Activated CD4-positive, alpha-beta memory T cell treated with anti-CD3 and anti-CD28 coated beads for 36 hours (primary cell): ENCODE results near the gene CAV2. TPM values are rescaled to one million over a fixed set of nuclear protein-coding genes. Genes with fewer than 3 reads are reported as not detected.

Experiments
- CTCF ChIA-PET: fragments of 350-600 bp; sonication (Branson Sonifier 250); formaldehyde crosslinking; loops from one replicate; lab custom pipeline; 2021; ENCODE audit warnings: antibody characterized with exemption, inconsistent platforms; lab: Charles Lee
- POLR2A ChIA-PET: fragments of 350-600 bp; sonication (Branson Sonifier 250); formaldehyde crosslinking; loops from one replicate; lab custom pipeline; 2021; ENCODE audit warnings: antibody characterized with exemption; lab: Charles Lee
- DNase-seq: peaks from one replicate; pipeline ENCODE4 v3.0.0-alpha.2; 2020
- H3K27ac Mint-ChIP-seq: one replicate; pipeline ENCODE4 v1.8.0; 2021; ENCODE audit warnings: mixed read lengths
- H3K27me3 Mint-ChIP-seq: one replicate; pipeline ENCODE4 v1.8.0; 2021; ENCODE audit warnings: mixed read lengths
- H3K36me3 Mint-ChIP-seq: one replicate; pipeline ENCODE4 v1.8.0; 2021; ENCODE audit warnings: mixed read lengths
- H3K4me1 Mint-ChIP-seq: one replicate; pipeline ENCODE4 v1.8.0; 2021; ENCODE audit warnings: low read depth, mixed read lengths
- H3K4me3 Mint-ChIP-seq: one replicate; pipeline ENCODE4 v1.8.0; 2021; ENCODE audit warnings: mild to moderate bottlenecking, mixed read lengths
- H3K9me3 Mint-ChIP-seq: one replicate; pipeline ENCODE4 v1.8.0; 2021; ENCODE audit warnings: mixed read lengths
- intact Hi-C: fragments of 100-400 bp; cut with micrococcal nuclease; formaldehyde crosslinking; loops from one replicate; pipeline ENCODE4 v1.15.1; 2023
- total RNA-seq, 2 experiments: library from RNA; stranded (reverse); gene quantifications; one replicate each; pipeline ENCODE4 v1.2.3, GENCODE V29; 2021

CAV2 gene
- total RNA-seq, 2 experiments from 2014 or later, result not detected

DNA sequence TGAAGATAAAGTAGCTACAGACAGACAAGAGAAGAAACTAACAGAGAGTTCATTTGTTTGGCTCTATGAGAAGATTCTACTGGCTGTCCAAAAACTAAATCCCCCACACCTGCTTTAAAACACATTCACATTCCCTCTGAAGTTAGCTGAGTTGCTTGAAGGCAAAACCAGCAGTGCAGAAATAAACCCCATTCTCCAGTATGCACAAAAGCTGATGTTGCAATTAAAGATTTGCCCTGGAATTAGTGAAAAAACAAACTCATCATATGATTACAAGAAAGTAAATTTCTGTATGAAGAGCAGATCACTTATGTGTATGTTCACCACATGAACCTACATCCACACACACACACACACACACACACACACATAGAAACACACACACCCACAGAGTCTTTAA lies 16.0 kb downstream of the CAV2 start:
- peaks cover 18% of the 10 kb centered on the region for H3K4me1 Mint-ChIP-seq
- H3K27ac Mint-ChIP-seq, result no peak overlapping the region
- H3K9me3 Mint-ChIP-seq, result no peaks in the 10 kb centered on the region
- CTCF ChIA-PET, result interaction anchor here (0.7 to 1.3 kb wide), 2 partner anchors 11 to 73 kb away, joined by 3 to 4 read pairs; no protein-coding TSS in a partner anchor
- H3K27me3 Mint-ChIP-seq, result peaks cover 25% of the 10 kb centered on the region
- intact Hi-C loops, result no loop called here
- no peak for DNase-seq
- no peak overlapping the region for H3K4me3 Mint-ChIP-seq
- POLR2A ChIA-PET, result no interaction called here
- no peaks in the 10 kb centered on the region for H3K36me3 Mint-ChIP-seq

DNA sequence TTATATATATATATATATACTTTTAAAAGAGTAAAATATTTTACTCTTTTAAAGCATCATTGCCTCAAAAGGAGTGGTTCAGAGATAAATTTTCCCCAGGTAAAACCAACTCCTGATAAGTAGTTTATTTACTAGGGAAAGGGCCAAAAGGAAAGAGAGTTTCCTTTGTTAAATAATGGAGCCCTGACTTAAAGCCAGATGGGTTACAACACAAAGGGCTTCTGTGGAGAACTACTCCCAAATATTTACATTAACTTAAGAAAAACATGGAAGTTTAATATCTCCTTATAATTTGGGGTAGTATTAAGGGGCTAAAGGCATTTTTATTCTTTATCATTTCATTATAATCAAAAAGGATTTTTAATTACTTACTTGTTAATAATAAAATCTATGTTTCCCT lies 16.8 kb downstream of the CAV2 start:
- intact Hi-C loops, result no loop called here
- no peak for DNase-seq
- H3K27me3 Mint-ChIP-seq, result peaks cover 27% of the 10 kb centered on the region
- no peaks in the 10 kb centered on the region for H3K36me3 Mint-ChIP-seq
- ChIA-PET POLR2A (no interaction called here), CTCF (interaction anchor here (0.7 kb wide), 1 partner anchor 72 kb away, joined by 3 read pairs; no protein-coding TSS in a partner anchor)
- no peak overlapping the region for H3K27ac Mint-ChIP-seq
- H3K4me3 Mint-ChIP-seq, result no peak overlapping the region
- H3K4me1 Mint-ChIP-seq, result peaks cover 17% of the 10 kb centered on the region
- no peaks in the 10 kb centered on the region for H3K9me3 Mint-ChIP-seq

DNA sequence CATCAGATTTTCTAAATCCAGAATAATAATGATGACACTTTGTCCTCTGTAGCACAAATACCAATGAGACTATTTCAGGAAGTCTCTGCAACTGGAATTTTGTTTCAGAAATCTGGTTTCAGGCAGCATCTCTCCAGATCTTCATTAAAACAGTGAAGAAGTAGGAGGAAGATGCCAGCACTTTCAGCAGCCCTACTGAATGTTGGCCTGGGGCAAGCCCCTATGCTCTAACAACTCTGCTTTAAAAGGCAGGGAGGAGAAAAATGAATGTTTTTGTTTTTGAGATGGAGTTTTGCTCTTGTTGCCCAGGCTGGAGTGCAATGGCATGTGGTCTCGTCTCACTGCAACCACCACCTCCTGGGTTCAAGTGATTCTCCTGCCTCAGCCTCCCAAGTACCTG lies 18.1 kb downstream of the CAV2 start:
- peaks cover 4% of the 10 kb centered on the region for H3K4me1 Mint-ChIP-seq
- no peaks in the 10 kb centered on the region for H3K36me3 Mint-ChIP-seq
- H3K4me3 Mint-ChIP-seq, result no peak overlapping the region
- peaks cover 29% of the 10 kb centered on the region for H3K27me3 Mint-ChIP-seq
- ChIA-PET POLR2A (no interaction called here), CTCF (interaction anchor here (1.0 kb wide), 1 partner anchor 9 kb away, joined by 4 read pairs; no protein-coding TSS in a partner anchor)
- H3K9me3 Mint-ChIP-seq, result no peaks in the 10 kb centered on the region
- no peak overlapping the region for H3K27ac Mint-ChIP-seq
- DNase-seq, result no peak
- intact Hi-C loops, result no loop called here

DNA sequence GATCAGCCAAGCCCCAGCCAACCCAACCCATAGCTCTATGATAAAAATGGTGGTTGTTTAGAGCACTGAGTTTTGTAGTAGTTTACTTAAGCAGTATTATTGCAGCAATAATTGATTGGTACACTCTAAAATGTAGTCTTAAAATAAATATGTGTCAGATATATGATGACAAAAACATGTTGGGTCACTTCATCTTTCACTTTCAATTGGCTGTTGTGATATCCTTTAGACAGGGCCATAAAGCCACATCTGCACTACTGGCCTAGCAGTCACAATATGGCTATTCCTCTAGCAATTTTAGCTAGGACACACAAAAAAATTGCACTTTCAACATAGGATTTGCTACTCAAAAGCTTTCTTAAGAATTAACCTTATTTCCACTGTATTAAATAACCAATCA lies 19.4 kb downstream of the CAV2 start:
- no peak overlapping the region for H3K27ac Mint-ChIP-seq
- no peaks in the 10 kb centered on the region for H3K4me1 Mint-ChIP-seq
- intact Hi-C loops, result no loop called here
- ChIA-PET POLR2A (no interaction called here), CTCF (no interaction called here)
- no peaks in the 10 kb centered on the region for H3K9me3 Mint-ChIP-seq
- no peaks in the 10 kb centered on the region for H3K36me3 Mint-ChIP-seq
- no peak overlapping the region for H3K4me3 Mint-ChIP-seq
- H3K27me3 Mint-ChIP-seq, result peaks cover 39% of the 10 kb centered on the region
- DNase-seq, result no peak

DNA sequence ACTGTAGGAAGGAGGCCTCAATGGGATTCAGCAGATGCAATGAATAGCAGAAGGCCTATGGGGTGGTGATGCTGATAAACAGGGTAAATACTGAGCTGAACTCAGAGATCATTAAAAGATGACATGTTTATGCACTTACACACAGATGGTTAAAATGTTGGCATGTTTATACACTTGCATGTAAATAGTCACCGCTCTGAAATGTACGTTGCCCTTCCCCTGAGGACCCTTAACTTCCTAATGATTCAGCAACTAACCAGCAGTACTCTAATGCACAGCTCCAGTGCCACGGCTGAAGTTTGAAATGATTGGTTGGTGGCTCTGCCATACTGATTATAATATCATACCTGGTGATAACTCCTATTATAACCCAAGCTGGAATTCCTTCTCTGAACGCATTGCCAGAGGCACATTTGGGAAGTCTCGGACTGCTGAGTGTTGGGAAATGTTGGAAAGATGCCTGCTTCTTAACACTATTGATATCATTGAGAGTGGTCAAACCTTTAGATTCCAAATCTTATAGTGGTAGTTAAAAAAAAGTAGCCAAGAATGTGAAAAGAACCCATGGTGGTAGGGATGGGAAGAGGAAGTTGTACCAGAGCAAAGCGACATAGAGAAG lies 21.6 kb downstream of the CAV2 start:
- ChIA-PET POLR2A (no interaction called here), CTCF (interaction anchor here (0.6 kb wide), 1 partner anchor 71 kb away, joined by 3 read pairs; no protein-coding TSS in a partner anchor)

DNA sequence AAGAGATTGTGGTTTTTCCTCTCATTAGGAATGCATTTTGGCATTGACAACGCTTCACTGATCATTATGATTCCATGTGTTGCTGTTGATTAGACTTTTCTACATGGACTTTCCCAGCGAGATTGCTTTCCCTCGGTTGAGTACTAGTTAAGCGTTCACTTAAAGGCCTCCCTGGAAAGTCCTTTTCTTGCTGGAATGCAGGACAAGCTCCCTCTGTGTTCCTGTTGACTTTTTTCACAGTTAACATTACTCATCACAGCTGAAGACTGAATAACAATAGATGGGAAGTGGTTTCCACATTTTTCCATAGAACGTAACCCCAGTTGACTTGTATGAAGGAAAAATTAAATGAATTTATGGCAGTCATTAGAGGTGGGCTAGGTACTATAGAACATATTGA lies 22.7 kb downstream of the CAV2 start:
- peaks cover 21% of the 10 kb centered on the region for H3K4me1 Mint-ChIP-seq
- intact Hi-C loops, result loop anchor here (10.0 kb wide), 1 partner anchor 283 kb away; no protein-coding TSS in a partner anchor
- CTCF ChIA-PET, result no interaction called here
- H3K27ac Mint-ChIP-seq, result no peak overlapping the region
- DNase-seq, result no peak
- no peaks in the 10 kb centered on the region for H3K9me3 Mint-ChIP-seq
- peaks cover 61% of the 10 kb centered on the region for H3K27me3 Mint-ChIP-seq
- H3K36me3 Mint-ChIP-seq, result no peaks in the 10 kb centered on the region
- no peak overlapping the region for H3K4me3 Mint-ChIP-seq
- POLR2A ChIA-PET, result no interaction called here

More for the DNA sequence above, 21.6 kb downstream of the CAV2 start:
- no peak overlapping the region for H3K4me3 Mint-ChIP-seq
- H3K9me3 Mint-ChIP-seq, result no peaks in the 10 kb centered on the region
- no peak overlapping the region for H3K27ac Mint-ChIP-seq
- peaks cover 15% of the 10 kb centered on the region for H3K4me1 Mint-ChIP-seq
- intact Hi-C loops, result loop anchor here (10.0 kb wide), 1 partner anchor 284 kb away; no protein-coding TSS in a partner anchor
- no peaks in the 10 kb centered on the region for H3K36me3 Mint-ChIP-seq
- H3K27me3 Mint-ChIP-seq, result peaks cover 50% of the 10 kb centered on the region
- no peak for DNase-seq

DNA sequence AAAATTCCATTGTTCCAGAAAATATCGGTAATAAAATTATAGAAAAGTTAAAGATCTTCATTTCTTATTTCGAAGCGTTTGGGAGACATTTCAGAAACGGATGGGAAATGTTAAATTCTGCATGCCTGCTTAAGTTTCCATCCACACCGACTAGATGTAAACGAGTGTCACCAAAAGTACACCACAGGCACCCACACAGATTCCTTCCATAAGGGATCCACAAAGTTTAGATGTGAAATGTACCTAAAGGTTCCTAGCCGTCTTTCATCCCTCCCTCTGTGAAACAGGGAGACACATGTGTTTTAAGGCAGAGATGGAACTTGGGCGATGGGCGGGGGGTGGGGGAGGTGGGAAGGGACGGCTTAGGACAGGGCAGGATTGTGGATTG lies 24.7 kb downstream of the CAV2 start:
- ChIA-PET POLR2A (no interaction called here), CTCF (interaction anchor here (0.6 to 1.0 kb wide), 2 partner anchors 263 to 286 kb away, joined by 3 read pairs; no protein-coding TSS in a partner anchor)
- intact Hi-C loops, result loop anchor here (2.0 to 10.0 kb wide), 2 partner anchors 65 to 281 kb away; no protein-coding TSS in a partner anchor

DNA sequence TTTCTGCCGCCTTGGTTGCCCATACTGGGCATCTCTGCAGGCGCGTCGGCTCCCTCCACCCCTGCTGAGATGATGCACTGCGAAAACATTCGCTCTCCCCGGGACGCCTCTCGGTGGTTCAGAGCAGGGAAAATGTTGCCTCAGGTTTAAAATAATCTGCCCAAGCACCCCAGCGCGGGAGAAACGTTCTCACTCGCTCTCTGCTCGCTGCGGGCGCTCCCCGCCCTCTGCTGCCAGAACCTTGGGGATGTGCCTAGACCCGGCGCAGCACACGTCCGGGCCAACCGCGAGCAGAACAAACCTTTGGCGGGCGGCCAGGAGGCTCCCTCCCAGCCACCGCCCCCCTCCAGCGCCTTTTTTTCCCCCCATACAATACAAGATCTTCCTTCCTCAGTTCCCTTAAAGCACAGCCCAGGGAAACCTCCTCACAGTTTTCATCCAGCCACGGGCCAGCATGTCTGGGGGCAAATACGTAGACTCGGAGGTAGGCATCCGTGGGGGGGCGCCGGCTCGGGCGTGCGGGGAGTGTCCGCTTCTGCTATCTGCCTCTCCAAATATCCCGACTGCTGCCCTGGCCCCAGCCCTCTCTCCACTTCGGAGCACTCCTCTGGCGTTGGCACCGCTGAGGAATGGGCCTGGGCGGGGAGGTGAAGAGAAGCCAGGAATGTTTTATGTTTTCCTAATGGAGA lies 25.2 kb downstream of the CAV2 start, which contains the start of gene CAV1:
Gene CAV1 (plus strand): TSS at position 428 of the 689 bp plus-strand sequence. CDS start 27 bp downstream, at position 455.
- no peaks in the 10 kb centered on the region for H3K9me3 Mint-ChIP-seq
- ChIA-PET POLR2A (no interaction called here), CTCF (interaction anchor here (1.0 to 2.9 kb wide), 12 partner anchors 14 to 344 kb away, joined by 3 to 32 read pairs (median 9); partner anchors contain the start of genes CAV2 and TES)
- peaks cover 66% of the 10 kb centered on the region for H3K27me3 Mint-ChIP-seq
- peaks cover 21% of the 10 kb centered on the region for H3K4me1 Mint-ChIP-seq
- peak within 1 kb of the TSS; percentile 78 for H3K4me3 Mint-ChIP-seq
- intact Hi-C loops, result loop anchor here (2.0 to 10.0 kb wide), 2 partner anchors 64 to 280 kb away; no protein-coding TSS in a partner anchor
- no peaks in the 10 kb centered on the region for H3K36me3 Mint-ChIP-seq
- H3K27ac Mint-ChIP-seq, result no peak within 1 kb of the TSS
- peak; percentile 57 for DNase-seq

More for the DNA sequence above, 24.7 kb downstream of the CAV2 start:
- Mint-ChIP-seq H3K9me3 (no peaks in the 10 kb centered on the region), H3K27ac (no peak overlapping the region), H3K36me3 (no peaks in the 10 kb centered on the region), H3K4me1 (peaks cover 21% of the 10 kb centered on the region), H3K27me3 (peaks cover 70% of the 10 kb centered on the region), H3K4me3 (no peak overlapping the region)
- DNase-seq, result no peak

DNA sequence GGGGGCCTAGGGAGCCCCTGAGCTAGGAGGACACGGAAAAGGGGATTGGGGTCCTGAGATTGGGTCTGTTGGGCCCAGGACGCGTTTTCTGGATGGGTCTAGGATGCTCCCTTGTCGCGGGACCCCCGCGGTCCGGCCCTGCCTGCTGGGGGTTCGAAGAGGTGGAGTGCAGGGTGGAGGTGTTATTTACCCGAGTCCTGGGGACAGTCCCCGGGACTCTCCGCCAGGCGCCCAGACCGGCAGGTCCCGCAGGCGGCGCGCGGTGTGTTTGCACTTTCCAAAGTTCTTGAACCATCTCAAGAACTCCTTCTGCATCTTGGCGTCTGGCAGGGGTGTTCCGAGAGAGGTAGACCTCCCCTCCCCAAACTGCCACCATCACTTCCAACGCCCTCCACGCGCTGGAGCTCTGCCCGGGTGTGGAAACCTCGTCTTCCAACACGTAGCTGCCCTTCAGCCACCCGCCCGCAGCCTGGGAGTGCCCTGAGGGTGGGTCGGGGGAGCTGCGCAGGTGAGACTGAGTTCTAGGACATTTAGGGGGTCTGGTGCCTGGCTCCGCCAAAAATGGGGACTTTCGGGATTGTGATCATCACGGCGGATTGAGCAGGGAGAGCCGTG lies 25.9 kb downstream of the CAV2 start:
- CTCF ChIA-PET, result interaction anchor here (0.6 to 2.9 kb wide), 25 partner anchors 10 to 507 kb away, joined by 3 to 32 read pairs (median 5); partner anchors contain the start of genes CAV2 and TES
- intact Hi-C loops, result loop anchor here (2.0 to 10.0 kb wide), 2 partner anchors 63 to 279 kb away; no protein-coding TSS in a partner anchor
- Mint-ChIP-seq H3K27ac (no peak overlapping the region), H3K4me3 (peak overlapping the region; percentile 78), H3K36me3 (no peaks in the 10 kb centered on the region), H3K4me1 (peaks cover 21% of the 10 kb centered on the region), H3K27me3 (peaks cover 64% of the 10 kb centered on the region), H3K9me3 (no peaks in the 10 kb centered on the region)
- peak; percentile 37 for DNase-seq
- POLR2A ChIA-PET, result no interaction called here

DNA sequence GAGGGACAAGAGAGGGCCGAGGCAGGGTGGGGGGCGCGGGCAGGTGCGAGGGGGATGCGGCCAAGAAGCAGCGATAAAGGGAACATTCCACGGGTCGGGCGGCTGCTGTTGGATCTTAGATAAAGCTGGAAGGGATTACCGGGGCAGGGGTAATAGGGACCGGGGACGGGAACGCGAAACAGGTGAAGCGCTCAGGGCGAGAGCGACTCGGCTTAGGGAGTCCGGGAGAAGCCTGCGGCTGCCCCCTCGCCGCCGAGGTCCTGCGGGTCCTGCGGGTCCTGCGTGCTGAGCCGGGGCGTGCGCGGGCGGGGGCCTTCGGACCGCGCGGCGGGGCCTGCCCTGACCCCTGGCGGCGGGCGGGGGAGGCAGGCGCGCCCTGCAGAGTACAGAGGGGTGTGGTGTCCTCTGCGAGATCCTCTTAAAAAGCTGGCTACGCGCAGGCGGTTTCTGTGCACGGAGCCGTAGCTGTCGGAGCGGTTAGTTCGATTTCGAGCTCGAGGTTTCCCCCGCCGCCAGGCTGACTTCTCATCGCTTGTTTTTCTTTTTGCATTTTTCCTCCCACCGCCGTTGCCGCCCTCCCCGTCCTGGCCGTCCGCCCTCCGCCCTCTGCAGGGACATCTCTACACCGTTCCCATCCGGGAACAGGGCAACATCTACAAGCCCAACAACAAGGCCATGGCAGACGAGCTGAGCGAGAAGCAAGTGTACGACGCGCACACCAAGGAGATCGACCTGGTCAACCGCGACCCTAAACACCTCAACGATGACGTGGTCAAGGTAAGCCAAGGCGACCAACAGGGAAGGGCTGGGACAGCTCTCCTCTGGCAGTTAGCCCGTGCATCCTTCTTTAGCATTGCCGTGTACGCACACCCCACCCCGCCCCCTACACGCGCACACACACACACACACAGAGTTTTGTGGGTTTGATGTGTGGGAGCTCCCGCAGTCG lies 26.6 kb downstream of the CAV2 start:
- H3K9me3 Mint-ChIP-seq, result no peaks in the 10 kb centered on the region
- H3K27ac Mint-ChIP-seq, result no peak overlapping the region
- no peaks in the 10 kb centered on the region for H3K36me3 Mint-ChIP-seq
- intact Hi-C loops, result loop anchor here (1.0 to 10.0 kb wide), 5 partner anchors 63 to 353 kb away; no protein-coding TSS in a partner anchor
- peaks cover 21% of the 10 kb centered on the region for H3K4me1 Mint-ChIP-seq
- peak; percentile 71 for DNase-seq
- ChIA-PET CTCF (interaction anchor here (0.6 to 2.9 kb wide), 48 partner anchors 8 to 1664 kb away, joined by 3 to 32 read pairs (median 4); partner anchors contain the start of genes CAV2 and TES), POLR2A (interaction anchor here (0.7 kb wide), 1 partner anchor 25 kb away, joined by 3 read pairs; no protein-coding TSS in a partner anchor)
- peak overlapping the region; percentile 78 for H3K4me3 Mint-ChIP-seq
- peaks cover 67% of the 10 kb centered on the region for H3K27me3 Mint-ChIP-seq
